ENCODE data around the gene DUSP6. TPM values are rescaled to one million over a fixed set of nuclear protein-coding genes. Genes with fewer than 3 reads are reported as not detected.

DUSP6 gene
- total and polyA plus RNA-seq, 2 of the 8 experiments (the other 6 are each of a cell fraction or from before 2014, with no cell fraction given) = 99.3 to 179 TPM

DNA sequence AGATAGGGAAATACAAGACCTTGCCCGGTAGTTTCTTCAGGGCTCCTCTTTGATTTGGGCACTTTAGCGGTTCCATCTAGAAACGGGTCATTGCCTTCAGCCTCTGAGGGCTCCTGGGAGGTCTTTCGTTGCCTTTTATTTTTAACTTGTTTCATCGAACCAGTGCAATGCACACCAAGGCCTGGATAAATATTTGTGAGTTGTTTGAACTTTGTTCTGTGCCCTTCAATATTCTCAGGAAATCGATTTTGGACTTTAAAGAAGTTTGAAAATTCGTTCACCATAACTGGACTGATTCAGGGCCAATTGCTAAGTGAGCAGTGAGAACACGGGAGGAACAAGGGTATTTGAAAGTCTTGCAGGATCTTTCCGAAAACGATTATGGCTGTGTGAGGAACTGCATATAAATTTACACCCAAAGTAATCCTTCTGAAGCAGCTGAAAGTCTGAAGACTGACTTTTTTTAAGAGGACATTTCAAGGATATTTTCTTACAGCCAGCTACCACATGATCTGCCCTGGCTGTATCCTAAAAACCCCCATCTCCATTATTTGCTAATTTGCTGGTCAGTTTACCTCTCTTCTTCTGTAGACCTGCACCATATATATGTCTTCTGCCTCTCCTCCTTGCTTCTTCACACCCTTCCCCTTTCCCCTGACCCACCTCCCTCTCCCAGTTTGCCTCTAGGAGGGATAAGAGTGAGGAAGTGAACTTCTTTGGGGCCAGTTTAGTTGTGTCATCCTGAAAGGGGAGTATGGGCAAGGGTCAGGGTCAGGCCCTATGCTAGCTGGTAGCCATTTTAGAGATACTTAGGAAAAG is 8.0 kb downstream of the DUSP6 start (continued):
- TF ChIP-seq SP1 (IDR thresholded peaks at IDR 0.05; ENCODE audit: low read depth, low read length) = no peak
- no peak for TF ChIP-seq SUZ12 (IDR thresholded peaks at IDR 0.05; ENCODE audit: low read length)
- no peak for TF ChIP-seq GABPA (IDR thresholded peaks at IDR 0.05; ENCODE audit: borderline replicate concordance, insufficient read depth, low read length)
